ENCODE measurements around the gene KCNH6.

- TF ChIP-seq CTCF (IDR thresholded peaks at IDR 0.05) (no peak), POLR2A (IDR thresholded peaks at IDR 0.05) (no peak)
Observed at GRCh38 chr17:63588797-63589196, 65.6 kb downstream of the KCNH6 start.
